Mesendoderm (in vitro differentiated cells): ENCODE measurements around the gene DOCK9.
A peak's percentile ranks its signal among the peaks of the same experiment; 100 is the strongest.

Experiments
- DNase-seq: peaks from one replicate; pipeline ENCODE4 v3.0.0; 2013
- H2AK5ac ChIP-seq: 2 replicates; pipeline ENCODE4 v1.6.1; 2013; ENCODE audit warnings: low read length, inconsistent platforms
- H2BK120ac ChIP-seq: 2 replicates; pipeline ENCODE4 v1.6.1; 2013; ENCODE audit warnings: low read depth, mild to moderate bottlenecking, low read length, moderate library complexity, mixed read lengths
- H2BK15ac ChIP-seq: replicated peaks from 2 replicates; pipeline ENCODE4 v1.6.1; 2013; ENCODE audit warnings: low read depth, mild to moderate bottlenecking, moderate library complexity
- H2BK5ac ChIP-seq: 2 replicates; pipeline ENCODE4 v1.6.1; 2013; ENCODE audit warnings: low read length, inconsistent platforms
- H3K18ac ChIP-seq: 2 replicates; pipeline ENCODE4 v1.6.1; 2013; ENCODE audit warnings: mild to moderate bottlenecking, low read length, mixed read lengths
- H3K23ac ChIP-seq: one replicate; pipeline ENCODE4 v1.6.1; 2013; ENCODE audit warnings: low read length
- H3K27ac ChIP-seq: 2 replicates; pipeline ENCODE4 v1.5.1; 2013; ENCODE audit warnings: low read depth, mild to moderate bottlenecking, inconsistent platforms, low read length, moderate library complexity
- H3K27me3 ChIP-seq: 2 replicates; pipeline ENCODE4 v1.6.1; 2013; ENCODE audit warnings: low read length, control low read depth, mild to moderate bottlenecking, inconsistent platforms; ENCODE audit not compliant: insufficient read depth, poor library complexity
- H3K36me3 ChIP-seq: 2 replicates; pipeline ENCODE4 v1.6.1; 2013; ENCODE audit warnings: low read length, inconsistent platforms; ENCODE audit not compliant: control insufficient read depth, insufficient read depth
- H3K4ac ChIP-seq: one replicate; pipeline ENCODE4 v1.6.1; 2013; ENCODE audit warnings: low read depth, mild to moderate bottlenecking, low read length, moderate library complexity
- H3K4me1 ChIP-seq: 2 replicates; pipeline ENCODE4 v1.6.1; 2013; ENCODE audit warnings: low read depth, low read length, inconsistent platforms; ENCODE audit not compliant: control insufficient read depth
- H3K4me2 ChIP-seq: 2 replicates; pipeline ENCODE4 v1.6.1; 2013; ENCODE audit warnings: low read length
- H3K4me3 ChIP-seq: 2 replicates; pipeline ENCODE4 v1.5.1; 2013; ENCODE audit warnings: mild to moderate bottlenecking, low read length
- H3K56ac ChIP-seq: one replicate; pipeline ENCODE4 v1.6.1; 2013; ENCODE audit warnings: low read length
- H3K79me1 ChIP-seq: 2 replicates; pipeline ENCODE4 v1.6.1; 2013; ENCODE audit warnings: low read length, inconsistent platforms
- H3K79me2 ChIP-seq: 2 replicates; pipeline ENCODE4 v1.6.1; 2013; ENCODE audit warnings: mild to moderate bottlenecking, low read length; ENCODE audit not compliant: control insufficient read depth, insufficient read depth
- H3K9ac ChIP-seq: 2 replicates; pipeline ENCODE4 v1.6.1; 2013; ENCODE audit warnings: low read length, inconsistent platforms
- H4K5ac ChIP-seq: one replicate; pipeline ENCODE4 v1.6.1; 2013; ENCODE audit warnings: low read length
- H4K8ac ChIP-seq: one replicate; pipeline ENCODE4 v1.6.1; 2013; ENCODE audit warnings: low read depth, mild to moderate bottlenecking, control low read depth, low read length, moderate library complexity
- WGBS: extraction: QIAGEN DNeasy Blood & Tissue Kit; methylation state at CpG from one replicate; pipeline ENCODE4 v1.1.7; 2013; ENCODE audit warnings: low lambda C conversion rate, missing lambda C conversion rate; ENCODE audit not compliant: insufficient coverage; ENCODE audit errors: extremely low coverage; 5-methylcytosine and 5-hydroxymethylcytosine counted together

Gene DOCK9

GRCh38 chr13:99005609-99006008 is 27.7 kb upstream of the DOCK9 start:
- no peak overlapping the region for H2BK15ac ChIP-seq
- no peak overlapping the region for H3K9ac ChIP-seq
- H3K4me3 ChIP-seq = no peak overlapping the region
- H3K4me1 ChIP-seq = peaks cover 9% of the 10 kb centered on the region
- no peak overlapping the region for H3K27ac ChIP-seq
- H3K36me3 ChIP-seq = no peaks in the 10 kb centered on the region
- no peaks in the 10 kb centered on the region for H3K79me1 ChIP-seq
- no peak overlapping the region for H2BK5ac ChIP-seq
- H2AK5ac ChIP-seq = no peak overlapping the region
- no peaks in the 10 kb centered on the region for H3K27me3 ChIP-seq
- DNase-seq = no peak
- no peak overlapping the region for H3K4me2 ChIP-seq
- H3K4ac ChIP-seq = no peak overlapping the region
- H3K56ac ChIP-seq = no peak overlapping the region
- no peaks in the 10 kb centered on the region for H3K79me2 ChIP-seq
- no peak overlapping the region for H2BK120ac ChIP-seq
- H4K5ac ChIP-seq = no peak overlapping the region
- H3K18ac ChIP-seq = no peak overlapping the region
- H3K23ac ChIP-seq = no peak overlapping the region
- no peak overlapping the region for H4K8ac ChIP-seq

- no peak overlapping the region for H3K27ac ChIP-seq
- H3K18ac ChIP-seq = no peak overlapping the region
- H2BK5ac ChIP-seq = no peak overlapping the region
- no peak overlapping the region for H3K9ac ChIP-seq
- H2AK5ac ChIP-seq = no peak overlapping the region
- H3K79me1 ChIP-seq = no peaks in the 10 kb centered on the region
- no peak overlapping the region for H2BK120ac ChIP-seq
- no peaks in the 10 kb centered on the region for H3K36me3 ChIP-seq
- H3K79me2 ChIP-seq = no peaks in the 10 kb centered on the region
- no peak overlapping the region for H3K4me3 ChIP-seq
- no peak overlapping the region for H3K56ac ChIP-seq
- H4K5ac ChIP-seq = no peak overlapping the region
- H3K27me3 ChIP-seq = no peaks in the 10 kb centered on the region
- H3K4ac ChIP-seq = no peak overlapping the region
- DNase-seq = no peak
- no peak overlapping the region for H3K23ac ChIP-seq
- WGBS = no CpG with 5 or more reads among the region's 3 CpGs
- no peak overlapping the region for H4K8ac ChIP-seq
- peaks cover 14% of the 10 kb centered on the region for H3K4me1 ChIP-seq
- H3K4me2 ChIP-seq = no peak overlapping the region
- H2BK15ac ChIP-seq = no peak overlapping the region
These were observed 27.1 kb upstream of the DOCK9 start for GRCh38 chr13:99004978-99005377.

GRCh38 chr13:99003851-99004471 is 26.1 kb upstream of the DOCK9 start:
- Histone ChIP-seq H3K79me1 (no peaks in the 10 kb centered on the region), H3K18ac (no peak overlapping the region), H3K23ac (no peak overlapping the region), H3K27ac (no peak overlapping the region), H2BK15ac (no peak overlapping the region), H3K4me3 (no peak overlapping the region), H3K4me2 (no peak overlapping the region), H2AK5ac (no peak overlapping the region), H3K9ac (no peak overlapping the region), H4K5ac (no peak overlapping the region), H3K79me2 (no peaks in the 10 kb centered on the region), H3K4ac (no peak overlapping the region), H4K8ac (no peak overlapping the region), H3K36me3 (no peaks in the 10 kb centered on the region), H2BK120ac (no peak overlapping the region), H3K56ac (no peak overlapping the region), H3K4me1 (peaks cover 15% of the 10 kb centered on the region), H3K27me3 (no peaks in the 10 kb centered on the region), H2BK5ac (no peak overlapping the region)
- WGBS = no CpG with 5 or more reads among the region's 3 CpGs
- DNase-seq = no peak

DNA sequence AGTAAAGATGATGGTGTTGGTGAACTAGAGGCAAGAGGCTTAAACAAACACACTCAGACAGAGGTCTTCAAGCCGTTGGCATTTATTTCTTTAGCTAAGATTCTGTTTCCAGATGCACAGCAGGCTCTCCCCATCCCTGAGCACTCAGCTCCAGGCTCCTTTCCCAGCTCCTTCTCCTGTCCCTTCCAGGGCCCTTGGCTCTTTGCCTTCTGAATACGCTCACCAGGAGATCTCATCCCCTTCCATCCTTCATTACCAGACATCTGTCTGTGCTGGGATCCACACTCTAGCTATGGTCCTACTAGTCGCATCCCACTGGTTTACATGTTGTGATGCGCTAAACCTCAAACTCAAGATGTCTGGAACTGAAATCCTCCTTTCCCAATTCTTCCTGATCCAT is 25.3 kb upstream of the DOCK9 start:
- no CpG with 5 or more reads among the region's 4 CpGs for WGBS
- Histone ChIP-seq H3K4me1 (peaks cover 18% of the 10 kb centered on the region), H3K56ac (no peak overlapping the region), H2BK120ac (no peak overlapping the region), H3K23ac (no peak overlapping the region), H3K27ac (no peak overlapping the region), H3K79me1 (no peaks in the 10 kb centered on the region), H4K5ac (no peak overlapping the region), H3K36me3 (no peaks in the 10 kb centered on the region), H3K9ac (no peak overlapping the region), H2BK15ac (no peak overlapping the region), H3K18ac (no peak overlapping the region), H3K27me3 (no peaks in the 10 kb centered on the region), H2AK5ac (no peak overlapping the region), H3K79me2 (no peaks in the 10 kb centered on the region), H3K4ac (no peak overlapping the region), H2BK5ac (no peak overlapping the region), H3K4me2 (no peak overlapping the region), H4K8ac (no peak overlapping the region), H3K4me3 (no peak overlapping the region)
- DNase-seq = no peak

GRCh38 chr13:99002172-99002710 is 24.4 kb upstream of the DOCK9 start:
- H3K27me3 ChIP-seq = no peaks in the 10 kb centered on the region
- H3K79me1 ChIP-seq = no peaks in the 10 kb centered on the region
- no peak overlapping the region for H2BK5ac ChIP-seq
- H2BK15ac ChIP-seq = no peak overlapping the region
- H3K4me1 ChIP-seq = peaks cover 18% of the 10 kb centered on the region
- no peak overlapping the region for H4K5ac ChIP-seq
- H3K4ac ChIP-seq = no peak overlapping the region
- H3K36me3 ChIP-seq = no peaks in the 10 kb centered on the region
- H3K23ac ChIP-seq = no peak overlapping the region
- DNase-seq = no peak
- H3K27ac ChIP-seq = no peak overlapping the region
- no peaks in the 10 kb centered on the region for H3K79me2 ChIP-seq
- no peak overlapping the region for H3K4me3 ChIP-seq
- no peak overlapping the region for H3K9ac ChIP-seq
- H3K4me2 ChIP-seq = no peak overlapping the region
- WGBS = no CpG with 5 or more reads among the region's 5 CpGs
- H2AK5ac ChIP-seq = no peak overlapping the region
- no peak overlapping the region for H2BK120ac ChIP-seq
- H4K8ac ChIP-seq = no peak overlapping the region
- no peak overlapping the region for H3K56ac ChIP-seq
- H3K18ac ChIP-seq = no peak overlapping the region

GRCh38 chr13:99000137-99000536 is 22.3 kb upstream of the DOCK9 start:
- Histone ChIP-seq H3K36me3 (no peaks in the 10 kb centered on the region), H3K56ac (no peak overlapping the region), H4K5ac (no peak overlapping the region), H3K4me3 (no peak overlapping the region), H3K9ac (no peak overlapping the region), H3K23ac (no peak overlapping the region), H3K4me1 (peaks cover 18% of the 10 kb centered on the region), H4K8ac (no peak overlapping the region), H3K27me3 (no peaks in the 10 kb centered on the region), H3K79me2 (no peaks in the 10 kb centered on the region), H2BK5ac (no peak overlapping the region), H3K27ac (no peak overlapping the region), H3K4ac (no peak overlapping the region), H3K18ac (no peak overlapping the region), H3K4me2 (no peak overlapping the region), H2AK5ac (no peak overlapping the region), H3K79me1 (no peaks in the 10 kb centered on the region), H2BK120ac (no peak overlapping the region), H2BK15ac (no peak overlapping the region)
- peak; percentile 58 for DNase-seq
- no CpG with 5 or more reads among the region's 2 CpGs for WGBS
